HL-60 (cell line): Measurements from ENCODE around the gene CSDE1.

Source experiments
- DNase-seq, 2 experiments: peaks; one replicate each; pipeline ENCODE4 v3.0.0-alpha.2; 2010 to 2020; ENCODE audit warnings: low read depth in 1 of 2, low spot score in 1 of 2
- H3K27ac ChIP-seq: fragments of 250-450 bp; sonication (Bioruptor Pico); replicated peaks from 2 replicates; pipeline ENCODE4 v1.5.1; 2020; ENCODE audit warnings: mild to moderate bottlenecking, moderate library complexity
- H3K27me3 ChIP-seq: fragments of 250-450 bp; sonication (Bioruptor Pico); 2 replicates; pipeline ENCODE4 v1.5.1; 2021; ENCODE audit warnings: mild to moderate bottlenecking, moderate library complexity; ENCODE audit not compliant: insufficient read depth, poor library complexity, severe bottlenecking
- H3K4me3 ChIP-seq: replicated peaks from 2 replicates; pipeline ENCODE4 v1.5.1; 2011; ENCODE audit warnings: mild to moderate bottlenecking, control low read depth, low read length; ENCODE audit not compliant: insufficient read depth
- CTCF ChIP-seq: IDR thresholded peaks from one replicate; pipeline ENCODE4 v1.5.1; 2011; ENCODE audit warnings: low read length, control low read depth, inconsistent platforms; ENCODE audit not compliant: insufficient read depth
- GABPA ChIP-seq: IDR thresholded peaks from 2 replicates; pipeline ENCODE4 v1.6.1; 2012; ENCODE audit warnings: low read depth
- POLR2AphosphoS5 ChIP-seq: IDR thresholded peaks from 2 replicates; pipeline ENCODE4 v1.6.1; 2012; ENCODE audit warnings: low read depth
- REST ChIP-seq: IDR thresholded peaks from 2 replicates; pipeline ENCODE4 v1.6.1; 2012; ENCODE audit warnings: low read depth; ENCODE audit not compliant: insufficient replicate concordance
- SPI1 ChIP-seq: IDR thresholded peaks from 2 replicates; pipeline ENCODE4 v1.6.1; 2012; ENCODE audit warnings: low read depth, mild to moderate bottlenecking, borderline replicate concordance

The CSDE1 gene

GRCh38 chr1:114729782-114730181, 28.0 kb downstream of the CSDE1 start:
- TF ChIP-seq SPI1 (no peak), GABPA (no peak), REST (no peak), CTCF (no peak)
- H3K4me3 ChIP-seq: no peak overlapping the region
- H3K27ac ChIP-seq: no peak overlapping the region
- DNase-seq: no peak
- no peaks in the 10 kb centered on the region for H3K27me3 ChIP-seq

- Histone ChIP-seq H3K27me3 (no peaks in the 10 kb centered on the region), H3K4me3 (no peak overlapping the region), H3K27ac (no peak overlapping the region)
- no peak for DNase-seq
- TF ChIP-seq CTCF: no peak
- no peak for TF ChIP-seq POLR2AphosphoS5
- TF ChIP-seq REST: no peak
- TF ChIP-seq GABPA: no peak
- no peak for TF ChIP-seq SPI1
Measured at GRCh38 chr1:114728553-114728952, 29.2 kb downstream of the CSDE1 start.

DNA sequence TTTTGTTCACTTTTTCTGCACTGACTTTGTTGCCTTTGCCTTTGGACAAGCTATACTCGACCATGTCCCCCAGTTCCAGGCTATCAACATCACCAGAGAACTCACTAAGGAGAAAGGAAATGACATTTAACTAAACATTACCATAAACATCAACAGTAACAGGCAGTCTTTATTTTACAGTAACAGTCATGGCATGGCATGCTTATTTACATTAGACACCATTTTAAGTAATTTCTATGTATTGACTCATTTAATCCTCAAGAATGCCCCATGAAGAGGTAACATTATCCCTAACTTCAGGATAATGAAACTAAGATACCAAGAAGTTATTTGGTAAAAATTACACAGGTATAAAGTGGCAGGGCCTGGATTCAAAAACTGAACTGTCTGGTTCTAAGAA, 32.6 kb downstream of the CSDE1 start:
- H3K27ac ChIP-seq: no peak overlapping the region
- H3K4me3 ChIP-seq: no peak overlapping the region
- H3K27me3 ChIP-seq: no peaks in the 10 kb centered on the region
- TF ChIP-seq REST (no peak), SPI1 (no peak), GABPA (no peak), CTCF (no peak), POLR2AphosphoS5 (no peak)
- no peak for DNase-seq
